IMR-90 (cell line): ENCODE results near the gene PLBD2. TPM values are rescaled to one million over a fixed set of nuclear protein-coding genes. Genes with fewer than 3 reads are reported as not detected.

ENCODE experiments used
- ATAC-seq: fragments of 200-7000 bp; cut with Tn5 transposase; 2 replicates; pipeline ENCODE4 v1.9.1; 2020; ENCODE audit warnings: low read depth, mild to moderate bottlenecking, moderate library complexity
- BruUV-seq: library from RNA; stranded (reverse); fragments of 400-500 nt; replicated peaks from 2 replicates; lab custom pipeline; 2021; lab: Mats Ljungman, UMichigan
- CTCF ChIA-PET: fragments of 300-600 bp; formaldehyde crosslinking; extraction: SDS; loops from one replicate; lab custom pipeline; 2021; ENCODE audit warnings: antibody characterized with exemption; lab: Yijun Ruan, JAX
- POLR2A ChIA-PET: fragments of 300-600 bp; sonication (Branson Sonifier 250); formaldehyde crosslinking; loops from one replicate; lab custom pipeline; 2022; ENCODE audit warnings: antibody characterized with exemption; ENCODE audit not compliant: unreplicated experiment; lab: Charles Lee
- DNase-seq: peaks from one replicate; pipeline ENCODE4 v3.0.0; 2013
- H2AFZ ChIP-seq: replicated peaks from 2 replicates; pipeline ENCODE3; 2013; ENCODE audit warnings: low read length, mild to moderate bottlenecking; ENCODE audit not compliant: poor library complexity
- H2AK5ac ChIP-seq: 2 replicates; pipeline ENCODE4 v1.6.1; 2013; ENCODE audit warnings: low read depth, low read length, inconsistent platforms
- H2AK9ac ChIP-seq: replicated peaks from 2 replicates; pipeline ENCODE3; 2013; ENCODE audit warnings: mild to moderate bottlenecking, low read depth, low read length, moderate library complexity; ENCODE audit not compliant: poor library complexity
- H2BK120ac ChIP-seq: 2 replicates; pipeline ENCODE4 v1.6.1; 2013; ENCODE audit warnings: low read depth, low read length, inconsistent platforms
- H2BK15ac ChIP-seq: 3 replicates; pipeline ENCODE4 v1.6.1; 2013; ENCODE audit warnings: low read depth, low read length, inconsistent platforms
- H2BK20ac ChIP-seq: 2 replicates; pipeline ENCODE4 v1.6.1; 2013; ENCODE audit warnings: low read depth, mild to moderate bottlenecking, inconsistent platforms, low read length, moderate library complexity
- H2BK5ac ChIP-seq: 2 replicates; pipeline ENCODE4 v1.6.1; 2013; ENCODE audit warnings: mild to moderate bottlenecking, low read depth, low read length, inconsistent platforms; ENCODE audit not compliant: poor library complexity, severe bottlenecking
- H3K14ac ChIP-seq: replicated peaks from 2 replicates; pipeline ENCODE4 v1.6.1; 2013; ENCODE audit warnings: low read depth, low read length, inconsistent platforms
- H3K18ac ChIP-seq: 2 replicates; pipeline ENCODE4 v1.6.1; 2013; ENCODE audit warnings: low read depth, low read length, control low read depth
- H3K23ac ChIP-seq: 2 replicates; pipeline ENCODE4 v1.6.1; 2013; ENCODE audit warnings: low read depth, low read length, inconsistent platforms
- H3K27ac ChIP-seq: 2 replicates; pipeline ENCODE4 v1.5.1; 2013; ENCODE audit warnings: mild to moderate bottlenecking, control low read depth, low read length; ENCODE audit not compliant: insufficient read depth
- H3K27me3 ChIP-seq: 2 replicates; pipeline ENCODE4 v1.6.1; 2013; ENCODE audit warnings: low read length; ENCODE audit not compliant: control insufficient read depth, insufficient read depth
- H3K36me3 ChIP-seq: 2 replicates; pipeline ENCODE4 v1.6.1; 2013; ENCODE audit warnings: low read length, mixed read lengths; ENCODE audit not compliant: control insufficient read depth, insufficient read depth
- H3K4ac ChIP-seq: 2 replicates; pipeline ENCODE4 v1.6.1; 2013; ENCODE audit warnings: low read depth, low read length, inconsistent platforms
- H3K4me1 ChIP-seq: 2 replicates; pipeline ENCODE4 v1.6.1; 2013; ENCODE audit warnings: low read length, mixed read lengths; ENCODE audit not compliant: control insufficient read depth, insufficient read depth
- H3K4me2 ChIP-seq: 2 replicates; pipeline ENCODE4 v1.6.1; 2013; ENCODE audit warnings: low read depth, mild to moderate bottlenecking, control low read depth, low read length, moderate library complexity
- H3K4me3 ChIP-seq: 2 replicates; pipeline ENCODE4 v1.5.1; 2013; ENCODE audit warnings: low read depth, mild to moderate bottlenecking, control low read depth, low read length, moderate library complexity; ENCODE audit not compliant: insufficient read depth
- H3K56ac ChIP-seq: 2 replicates; pipeline ENCODE4 v1.6.1; 2013; ENCODE audit warnings: low read length, inconsistent platforms; ENCODE audit not compliant: insufficient read depth; ENCODE audit errors: extremely low read depth
- H3K79me1 ChIP-seq, 2 experiments: 2 replicates each; pipeline ENCODE4 v1.6.1; 2013; ENCODE audit warnings: low read length in 2 of 2, inconsistent platforms in 1 of 2, low read depth in 1 of 2
- H3K9ac ChIP-seq: 2 replicates; pipeline ENCODE4 v1.6.1; 2013; ENCODE audit warnings: low read depth, low read length, control low read depth
- H3K9me1 ChIP-seq: 2 replicates; pipeline ENCODE4 v1.6.1; 2013; ENCODE audit warnings: low read length, inconsistent platforms; ENCODE audit not compliant: insufficient read depth
- H3K9me3 ChIP-seq: 2 replicates; pipeline ENCODE4 v1.6.1; 2013; ENCODE audit warnings: low read length; ENCODE audit not compliant: control insufficient read depth, insufficient read depth
- H4K20me1 ChIP-seq: 2 replicates; pipeline ENCODE4 v1.6.1; 2013; ENCODE audit warnings: low read length, inconsistent platforms; ENCODE audit not compliant: insufficient read depth
- H4K5ac ChIP-seq: 2 replicates; pipeline ENCODE4 v1.6.1; 2013; ENCODE audit warnings: mild to moderate bottlenecking, low read depth, low read length, control low read depth
- H4K8ac ChIP-seq, 2 experiments: 2 replicates each; pipeline ENCODE4 v1.6.1; 2013; ENCODE audit warnings: low read depth in 2 of 2, low read length in 2 of 2, control low read depth in 1 of 2, inconsistent platforms in 1 of 2
- H4K91ac ChIP-seq: 2 replicates; pipeline ENCODE4 v1.6.1; 2013; ENCODE audit warnings: low read depth, low read length, inconsistent platforms; ENCODE audit not compliant: insufficient read depth
- CHD1 ChIP-seq: IDR thresholded peaks from 2 replicates; pipeline ENCODE4 v1.6.1; 2012; ENCODE audit warnings: low read depth, low read length, improper control_type of control experiment
- MAFK ChIP-seq: IDR thresholded peaks from 2 replicates; pipeline ENCODE4 v1.6.1; 2012; ENCODE audit warnings: low read depth, low read length, improper control_type of control experiment
- SMC3 ChIP-seq: fragments of 150-350 bp; IDR thresholded peaks from 2 replicates; pipeline ENCODE4 v1.6.1; 2016; ENCODE audit warnings: low read depth, mild to moderate bottlenecking, antibody characterized with exemption, low read length, moderate library complexity
- WGBS, 2 experiments: methylation state at CpG; one replicate each; pipeline versions ENCODE4 v1.1.5 to v1.1.7; 2013; ENCODE audit warnings: missing lambda C conversion rate in 2 of 2; ENCODE audit not compliant: insufficient read length in 1 of 2; ENCODE audit errors: extremely low coverage in 2 of 2; 5-methylcytosine and 5-hydroxymethylcytosine counted together
- dilution Hi-C: fragments of 300-500 bp; cut with HindIII; formaldehyde crosslinking; loops from one replicate; pipeline ENCODE4 v1.14.3; 2018; ENCODE audit warnings: low sequenced_read_pairs; ENCODE audit not compliant: unreplicated experiment
- in situ Hi-C: fragments of 300-500 bp; cut with MboI; formaldehyde crosslinking; loops from 3 replicates; pipeline ENCODE4 v1.14.3; 2019; ENCODE audit warnings: low sequenced_read_pairs, inconsistent platforms, mixed read lengths
- intact Hi-C: fragments of 100-400 bp; cut with micrococcal nuclease; formaldehyde crosslinking; loops from 2 replicates; pipeline ENCODE4 v1.10.0; 2022
- polyA plus RNA-seq, 3 experiments: library from polyadenylated mRNA; depleted of rRNA; stranded (reverse); fragments of >200 nt; gene quantifications; 2 replicates each; pipeline ENCODE4 v1.2.3, GENCODE V29; 2012; ENCODE audit warnings: low replicate concordance in 1 of 3
- total RNA-seq: library from RNA; depleted of rRNA; stranded (reverse); fragments of >200 nt; gene quantifications from 2 replicates; pipeline ENCODE4 v1.2.3, GENCODE V29; 2012

PLBD2 gene
- total and polyA plus RNA-seq, 2 of the 4 experiments (the other 2 are of a cell fraction): 7.3 to 44.5 TPM

DNA sequence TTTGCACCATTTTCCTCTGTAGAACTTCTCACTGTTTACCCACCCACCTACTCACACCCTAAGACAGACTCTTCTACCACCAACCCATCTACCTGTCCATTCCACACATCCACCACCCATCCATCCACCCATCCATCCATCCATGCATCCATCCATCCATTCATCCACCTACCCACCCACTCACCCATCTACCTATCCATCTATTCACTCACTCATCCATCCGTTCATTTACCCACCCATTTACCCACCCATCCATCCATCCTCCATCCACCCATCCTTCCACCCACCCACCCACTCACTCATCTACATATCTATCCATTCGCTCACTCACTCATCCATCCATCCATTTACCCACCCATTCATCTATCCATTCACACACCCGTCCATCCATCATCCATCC is 15.1 kb downstream of the PLBD2 start:
- Histone ChIP-seq H3K4me3 (no peak overlapping the region), H3K4me2 (no peak overlapping the region), H3K27me3 (no peaks in the 10 kb centered on the region), H3K79me1 (peaks cover 0 to 9% of the 10 kb centered on the region in 2 experiments; a peak in 2 of 4 replicates), H4K91ac (no peak overlapping the region), H2AK9ac (no peak overlapping the region), H2BK5ac (peak overlapping the region; percentile 47), H2AK5ac (no peak overlapping the region), H3K9me1 (peaks cover 20% of the 10 kb centered on the region), H3K4me1 (no peaks in the 10 kb centered on the region; the same call in 1 of the 2 replicates), H4K5ac (no peak overlapping the region), H3K27ac (no peak overlapping the region), H2BK120ac (no peak overlapping the region), H2BK20ac (no peak overlapping the region), H3K14ac (no peak overlapping the region), H2AFZ (no peak overlapping the region), H3K9ac (no peak overlapping the region), H3K23ac (no peak overlapping the region), H3K36me3 (peaks cover 23% of the 10 kb centered on the region), H4K8ac (no peak overlapping the region), H3K56ac (no peak overlapping the region), H2BK15ac (no peak overlapping the region), H3K4ac (no peak overlapping the region), H3K9me3 (no peaks in the 10 kb centered on the region), H4K20me1 (peaks cover 2% of the 10 kb centered on the region; the same call in 1 of the 2 replicates), H3K18ac (no peak overlapping the region)
- WGBS, 2 experiments: 100% methylated on average over 1 to 2 of the region's 3 CpGs
- ChIA-PET CTCF (no interaction called here), POLR2A (no interaction called here)
- dilution Hi-C loops: no loop called here
- ATAC-seq: no peak
- in situ Hi-C loops: no loop called here
- TF ChIP-seq CHD1 (no peak), MAFK (no peak), SMC3 (no peak)
- no peak for DNase-seq
- BruUV-seq: no TSS peak
- intact Hi-C loops: no loop called here
